Mesendoderm (in vitro differentiated cells): ENCODE data around the gene NID2.

ENCODE experiments used
- DNase-seq: peaks from one replicate; pipeline ENCODE4 v3.0.0; 2013
- H2AK5ac ChIP-seq: 2 replicates; pipeline ENCODE4 v1.6.1; 2013; ENCODE audit warnings: low read length, inconsistent platforms
- H2BK120ac ChIP-seq: 2 replicates; pipeline ENCODE4 v1.6.1; 2013; ENCODE audit warnings: low read depth, mild to moderate bottlenecking, low read length, moderate library complexity, mixed read lengths
- H2BK15ac ChIP-seq: replicated peaks from 2 replicates; pipeline ENCODE4 v1.6.1; 2013; ENCODE audit warnings: low read depth, mild to moderate bottlenecking, moderate library complexity
- H2BK5ac ChIP-seq: 2 replicates; pipeline ENCODE4 v1.6.1; 2013; ENCODE audit warnings: low read length, inconsistent platforms
- H3K18ac ChIP-seq: 2 replicates; pipeline ENCODE4 v1.6.1; 2013; ENCODE audit warnings: mild to moderate bottlenecking, low read length, mixed read lengths
- H3K23ac ChIP-seq: one replicate; pipeline ENCODE4 v1.6.1; 2013; ENCODE audit warnings: low read length
- H3K27ac ChIP-seq: 2 replicates; pipeline ENCODE4 v1.5.1; 2013; ENCODE audit warnings: low read depth, mild to moderate bottlenecking, inconsistent platforms, low read length, moderate library complexity
- H3K27me3 ChIP-seq: 2 replicates; pipeline ENCODE4 v1.6.1; 2013; ENCODE audit warnings: low read length, control low read depth, mild to moderate bottlenecking, inconsistent platforms; ENCODE audit not compliant: insufficient read depth, poor library complexity
- H3K36me3 ChIP-seq: 2 replicates; pipeline ENCODE4 v1.6.1; 2013; ENCODE audit warnings: low read length, inconsistent platforms; ENCODE audit not compliant: control insufficient read depth, insufficient read depth
- H3K4ac ChIP-seq: one replicate; pipeline ENCODE4 v1.6.1; 2013; ENCODE audit warnings: low read depth, mild to moderate bottlenecking, low read length, moderate library complexity
- H3K4me1 ChIP-seq: 2 replicates; pipeline ENCODE4 v1.6.1; 2013; ENCODE audit warnings: low read depth, low read length, inconsistent platforms; ENCODE audit not compliant: control insufficient read depth
- H3K4me2 ChIP-seq: 2 replicates; pipeline ENCODE4 v1.6.1; 2013; ENCODE audit warnings: low read length
- H3K4me3 ChIP-seq: 2 replicates; pipeline ENCODE4 v1.5.1; 2013; ENCODE audit warnings: mild to moderate bottlenecking, low read length
- H3K56ac ChIP-seq: one replicate; pipeline ENCODE4 v1.6.1; 2013; ENCODE audit warnings: low read length
- H3K79me1 ChIP-seq: 2 replicates; pipeline ENCODE4 v1.6.1; 2013; ENCODE audit warnings: low read length, inconsistent platforms
- H3K79me2 ChIP-seq: 2 replicates; pipeline ENCODE4 v1.6.1; 2013; ENCODE audit warnings: mild to moderate bottlenecking, low read length; ENCODE audit not compliant: control insufficient read depth, insufficient read depth
- H3K9ac ChIP-seq: 2 replicates; pipeline ENCODE4 v1.6.1; 2013; ENCODE audit warnings: low read length, inconsistent platforms
- H4K5ac ChIP-seq: one replicate; pipeline ENCODE4 v1.6.1; 2013; ENCODE audit warnings: low read length
- H4K8ac ChIP-seq: one replicate; pipeline ENCODE4 v1.6.1; 2013; ENCODE audit warnings: low read depth, mild to moderate bottlenecking, control low read depth, low read length, moderate library complexity
- WGBS: extraction: QIAGEN DNeasy Blood & Tissue Kit; methylation state at CpG from one replicate; pipeline ENCODE4 v1.1.7; 2013; ENCODE audit warnings: low lambda C conversion rate, missing lambda C conversion rate; ENCODE audit not compliant: insufficient coverage; ENCODE audit errors: extremely low coverage; 5-methylcytosine and 5-hydroxymethylcytosine counted together

The NID2 gene

GRCh38 chr14:52055167-52055566, 13.7 kb downstream of the NID2 start:
- H2BK120ac ChIP-seq, result no peak overlapping the region
- H3K56ac ChIP-seq, result no peak overlapping the region
- H2AK5ac ChIP-seq, result no peak overlapping the region
- no peak overlapping the region for H4K8ac ChIP-seq
- H3K36me3 ChIP-seq, result no peaks in the 10 kb centered on the region
- H3K27ac ChIP-seq, result no peak overlapping the region
- no peak overlapping the region for H3K4me2 ChIP-seq
- no peaks in the 10 kb centered on the region for H3K79me1 ChIP-seq
- no peaks in the 10 kb centered on the region for H3K4me1 ChIP-seq
- no peak overlapping the region for H3K18ac ChIP-seq
- no peak for DNase-seq
- H4K5ac ChIP-seq, result no peak overlapping the region
- H3K4ac ChIP-seq, result no peak overlapping the region
- no peaks in the 10 kb centered on the region for H3K79me2 ChIP-seq
- H3K4me3 ChIP-seq, result no peak overlapping the region
- no peak overlapping the region for H2BK5ac ChIP-seq
- no peak overlapping the region for H2BK15ac ChIP-seq
- WGBS, result no CpG with 5 or more reads among the region's 2 CpGs
- H3K9ac ChIP-seq, result no peak overlapping the region
- no peak overlapping the region for H3K23ac ChIP-seq
- H3K27me3 ChIP-seq, result no peaks in the 10 kb centered on the region

DNA sequence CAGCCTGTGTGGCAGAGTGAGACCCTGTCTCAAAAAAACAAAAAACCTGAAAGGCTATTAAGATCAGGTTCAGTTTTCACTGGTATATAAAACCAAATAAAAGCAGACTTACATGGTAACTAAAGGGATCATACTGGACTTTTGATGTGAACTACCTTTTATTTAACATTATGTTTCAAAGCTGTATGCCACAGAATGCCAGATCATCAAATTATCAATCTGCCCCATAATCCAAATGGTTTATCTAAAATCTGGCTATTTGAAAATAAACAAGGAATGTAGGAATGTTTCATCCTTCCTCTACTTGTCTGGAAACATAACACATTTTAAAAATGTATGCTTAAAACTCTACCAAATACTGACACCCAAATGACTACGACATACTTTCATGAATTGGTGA, 14.2 kb downstream of the NID2 start:
- Histone ChIP-seq H2BK120ac (no peak overlapping the region), H3K79me2 (no peaks in the 10 kb centered on the region), H3K56ac (no peak overlapping the region), H2BK5ac (no peak overlapping the region), H2AK5ac (no peak overlapping the region), H3K27ac (no peak overlapping the region), H3K23ac (no peak overlapping the region), H3K79me1 (no peaks in the 10 kb centered on the region), H4K8ac (no peak overlapping the region), H3K36me3 (no peaks in the 10 kb centered on the region), H3K27me3 (no peaks in the 10 kb centered on the region), H3K4me2 (no peak overlapping the region), H4K5ac (no peak overlapping the region), H3K9ac (no peak overlapping the region), H2BK15ac (no peak overlapping the region), H3K18ac (no peak overlapping the region), H3K4ac (no peak overlapping the region), H3K4me1 (no peaks in the 10 kb centered on the region), H3K4me3 (no peak overlapping the region)
- WGBS, result no CpG with 5 or more reads among the region's 1 CpG
- no peak for DNase-seq

- H3K4me1 ChIP-seq, result no peaks in the 10 kb centered on the region
- H3K36me3 ChIP-seq, result no peaks in the 10 kb centered on the region
- no peaks in the 10 kb centered on the region for H3K79me2 ChIP-seq
- H2BK5ac ChIP-seq, result no peak overlapping the region
- H3K4me2 ChIP-seq, result no peak overlapping the region
- H3K23ac ChIP-seq, result no peak overlapping the region
- H3K27me3 ChIP-seq, result no peaks in the 10 kb centered on the region
- H3K79me1 ChIP-seq, result no peaks in the 10 kb centered on the region
- H3K4me3 ChIP-seq, result no peak overlapping the region
- H3K4ac ChIP-seq, result no peak overlapping the region
- no CpG with 5 or more reads among the region's 5 CpGs for WGBS
- no peak overlapping the region for H2BK15ac ChIP-seq
- H2AK5ac ChIP-seq, result no peak overlapping the region
- no peak overlapping the region for H3K18ac ChIP-seq
- H3K9ac ChIP-seq, result no peak overlapping the region
- DNase-seq, result no peak
- H3K56ac ChIP-seq, result no peak overlapping the region
- H4K5ac ChIP-seq, result no peak overlapping the region
- no peak overlapping the region for H3K27ac ChIP-seq
- no peak overlapping the region for H2BK120ac ChIP-seq
- no peak overlapping the region for H4K8ac ChIP-seq
Observed at GRCh38 chr14:52053044-52053443, 15.8 kb downstream of the NID2 start.

DNA sequence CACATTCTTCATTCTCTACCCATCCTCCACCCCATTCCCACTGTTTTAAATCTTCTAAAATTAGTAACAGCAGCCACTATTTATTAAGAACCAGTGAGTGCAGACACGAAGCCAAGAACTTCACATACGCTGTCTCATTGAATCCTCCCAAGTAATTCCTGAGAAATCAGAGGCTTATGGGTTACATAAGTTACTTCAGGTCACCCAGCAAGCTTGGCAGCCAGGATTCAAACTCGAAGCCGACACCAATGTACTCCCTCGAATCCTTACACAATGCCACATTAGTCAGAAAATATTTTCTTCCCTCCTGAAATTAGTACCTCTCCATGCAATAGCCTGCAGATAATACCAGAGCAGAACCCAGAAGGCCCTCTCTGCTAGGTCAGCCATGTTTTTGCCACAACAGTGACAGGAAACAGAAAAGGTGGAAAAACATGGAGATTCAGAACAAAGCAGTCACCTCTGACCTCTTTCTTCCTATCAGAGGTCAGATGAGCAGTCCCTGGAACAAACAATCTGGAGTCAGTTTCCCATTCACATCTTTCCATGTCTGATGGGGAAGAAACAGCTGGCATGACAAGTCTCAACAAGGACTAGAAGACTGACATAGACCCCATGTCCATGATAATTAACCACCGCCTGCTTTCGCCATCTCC, 16.4 kb downstream of the NID2 start:
- Histone ChIP-seq H3K4me1 (no peaks in the 10 kb centered on the region), H2BK120ac (no peak overlapping the region), H3K4me3 (no peak overlapping the region), H3K79me1 (no peaks in the 10 kb centered on the region), H3K18ac (no peak overlapping the region), H2BK5ac (no peak overlapping the region), H4K5ac (no peak overlapping the region), H3K27me3 (no peaks in the 10 kb centered on the region), H2BK15ac (no peak overlapping the region), H3K23ac (no peak overlapping the region), H3K4ac (no peak overlapping the region), H3K56ac (no peak overlapping the region), H4K8ac (no peak overlapping the region), H2AK5ac (no peak overlapping the region), H3K27ac (no peak overlapping the region), H3K4me2 (no peak overlapping the region), H3K9ac (no peak overlapping the region), H3K79me2 (no peaks in the 10 kb centered on the region), H3K36me3 (no peaks in the 10 kb centered on the region)
- no peak for DNase-seq
- no CpG with 5 or more reads among the region's 7 CpGs for WGBS

DNA sequence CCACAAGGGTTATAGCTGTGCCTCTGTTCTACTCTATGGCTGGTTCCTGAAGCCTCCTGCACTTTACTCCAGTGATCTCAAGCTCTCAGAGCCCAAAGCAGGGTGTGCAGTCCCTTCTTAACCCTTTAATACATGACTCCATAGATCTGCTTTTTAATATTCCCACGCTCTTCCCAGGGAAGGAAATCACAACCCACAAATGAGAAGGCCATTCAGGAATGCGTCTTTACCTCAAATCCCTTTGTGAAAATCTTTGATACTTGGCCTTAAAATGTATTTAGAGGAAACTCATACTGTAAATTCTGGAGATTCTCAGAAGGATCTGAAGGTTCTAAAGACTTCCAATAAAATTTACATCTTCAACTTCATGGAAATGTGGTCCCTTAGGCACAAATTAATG, 17.0 kb downstream of the NID2 start:
- no peak overlapping the region for H3K4me3 ChIP-seq
- no peak overlapping the region for H3K4me2 ChIP-seq
- H3K4me1 ChIP-seq, result no peaks in the 10 kb centered on the region
- no peak overlapping the region for H3K9ac ChIP-seq
- H3K27me3 ChIP-seq, result no peaks in the 10 kb centered on the region
- H2BK15ac ChIP-seq, result no peak overlapping the region
- no peak overlapping the region for H3K18ac ChIP-seq
- H3K23ac ChIP-seq, result no peak overlapping the region
- H3K56ac ChIP-seq, result no peak overlapping the region
- H3K27ac ChIP-seq, result no peak overlapping the region
- H2BK5ac ChIP-seq, result no peak overlapping the region
- H4K5ac ChIP-seq, result no peak overlapping the region
- no peak overlapping the region for H4K8ac ChIP-seq
- no peaks in the 10 kb centered on the region for H3K36me3 ChIP-seq
- no peak overlapping the region for H2BK120ac ChIP-seq
- H2AK5ac ChIP-seq, result no peak overlapping the region
- DNase-seq, result no peak
- H3K4ac ChIP-seq, result no peak overlapping the region
- WGBS, result no CpG with 5 or more reads among the region's 2 CpGs
- no peaks in the 10 kb centered on the region for H3K79me2 ChIP-seq
- H3K79me1 ChIP-seq, result no peaks in the 10 kb centered on the region

GRCh38 chr14:52051251-52051650, 17.6 kb downstream of the NID2 start:
- no peaks in the 10 kb centered on the region for H3K79me1 ChIP-seq

More at GRCh38 chr14:52051251-52051650, 17.6 kb downstream of the NID2 start:
- Histone ChIP-seq H3K4me3 (no peak overlapping the region), H3K9ac (no peak overlapping the region), H2AK5ac (no peak overlapping the region), H3K4me1 (no peaks in the 10 kb centered on the region), H3K4me2 (no peak overlapping the region), H3K27ac (no peak overlapping the region), H3K56ac (no peak overlapping the region), H2BK5ac (no peak overlapping the region), H2BK120ac (no peak overlapping the region), H2BK15ac (no peak overlapping the region), H4K8ac (no peak overlapping the region), H3K4ac (no peak overlapping the region), H3K27me3 (no peaks in the 10 kb centered on the region), H3K18ac (no peak overlapping the region), H3K36me3 (no peaks in the 10 kb centered on the region), H4K5ac (no peak overlapping the region), H3K23ac (no peak overlapping the region), H3K79me2 (no peaks in the 10 kb centered on the region)
- no CpG with 5 or more reads among the region's 3 CpGs for WGBS
- no peak for DNase-seq
